HEK293T (cell line): ENCODE measurements around the gene KIF26B.
"Not testable (repeated sequence)": the region's sequence is repeated elsewhere in the genome, so short reads cannot be mapped to it uniquely, and the experiment has no call there.

Experiments
- CTCF ChIA-PET: fragments of 350-600 bp; formaldehyde crosslinking; extraction: SDS; loops from one replicate; lab custom pipeline; 2021; ENCODE audit warnings: antibody characterized with exemption, inconsistent platforms; lab: Yijun Ruan, JAX
- POLR2A ChIA-PET: fragments of 350-600 bp; formaldehyde crosslinking; extraction: SDS; loops from one replicate; lab custom pipeline; 2020; ENCODE audit warnings: antibody characterized with exemption, inconsistent platforms; lab: Yijun Ruan, JAX
- DNase-seq: peaks from one replicate; pipeline ENCODE4 v3.0.0; 2012; ENCODE audit warnings: mixed read lengths; ENCODE audit errors: extremely low spot score
- ARNT ChIP-seq: fragments of 450-650 bp; IDR thresholded peaks from 2 replicates; pipeline ENCODE4 v1.6.1; 2017; ENCODE audit warnings: mild to moderate bottlenecking
- BHLHE40 ChIP-seq: fragments of 450-650 bp; IDR thresholded peaks from 2 replicates; pipeline ENCODE4 v1.6.1; 2016; ENCODE audit warnings: mild to moderate bottlenecking, moderate library complexity, borderline replicate concordance
- CTBP1 ChIP-seq: fragments of 450-650 bp; IDR thresholded peaks from 2 replicates; pipeline ENCODE4 v1.6.1; 2016; ENCODE audit warnings: borderline replicate concordance
- ELF4 ChIP-seq: fragments of 450-650 bp; IDR thresholded peaks from 2 replicates; pipeline ENCODE4 v1.6.1; 2017; ENCODE audit warnings: antibody characterized with exemption
- FOXA1 ChIP-seq: fragments of 450-650 bp; IDR thresholded peaks from 2 replicates; pipeline ENCODE4 v1.6.1; 2016; ENCODE audit warnings: mild to moderate bottlenecking
- FOXK2 ChIP-seq: fragments of 450-650 bp; IDR thresholded peaks from 2 replicates; pipeline ENCODE4 v1.6.1; 2016; ENCODE audit warnings: mild to moderate bottlenecking
- FOXM1 ChIP-seq: fragments of 450-650 bp; IDR thresholded peaks from 2 replicates; pipeline ENCODE4 v1.6.1; 2017; ENCODE audit warnings: mild to moderate bottlenecking, borderline replicate concordance
- HDGF ChIP-seq: fragments of 450-650 bp; IDR thresholded peaks from 2 replicates; pipeline ENCODE4 v1.6.1; 2017; ENCODE audit warnings: antibody characterized with exemption, borderline replicate concordance
- L3MBTL2 ChIP-seq: fragments of 450-650 bp; conservative IDR thresholded peaks from 2 replicates; pipeline ENCODE4 v1.6.1; 2016; ENCODE audit warnings: mild to moderate bottlenecking
- LEF1 ChIP-seq: fragments of 450-650 bp; IDR thresholded peaks from 2 replicates; pipeline ENCODE4 v1.6.1; 2017; ENCODE audit warnings: mild to moderate bottlenecking, borderline replicate concordance
- NFRKB ChIP-seq: fragments of 450-650 bp; IDR thresholded peaks from 2 replicates; pipeline ENCODE4 v1.6.1; 2016; ENCODE audit warnings: mild to moderate bottlenecking, moderate library complexity
- SP1 ChIP-seq: fragments of 450-650 bp; IDR thresholded peaks from 2 replicates; pipeline ENCODE4 v1.6.1; 2017
- SUZ12 ChIP-seq: fragments of 450-650 bp; IDR thresholded peaks from 2 replicates; pipeline ENCODE4 v1.6.1; 2016; ENCODE audit warnings: mild to moderate bottlenecking
- TARDBP ChIP-seq: fragments of 450-650 bp; IDR thresholded peaks from 2 replicates; pipeline ENCODE4 v1.6.1; 2016
- ZNF384 ChIP-seq: fragments of 450-650 bp; IDR thresholded peaks from 2 replicates; pipeline ENCODE4 v1.6.1; 2016
- TF ChIP-seq, protein P1 (sequence below): fragments of 450-650 bp; IDR thresholded peaks from 2 replicates; pipeline ENCODE4 v1.6.1; 2016

The KIF26B gene

DNA sequence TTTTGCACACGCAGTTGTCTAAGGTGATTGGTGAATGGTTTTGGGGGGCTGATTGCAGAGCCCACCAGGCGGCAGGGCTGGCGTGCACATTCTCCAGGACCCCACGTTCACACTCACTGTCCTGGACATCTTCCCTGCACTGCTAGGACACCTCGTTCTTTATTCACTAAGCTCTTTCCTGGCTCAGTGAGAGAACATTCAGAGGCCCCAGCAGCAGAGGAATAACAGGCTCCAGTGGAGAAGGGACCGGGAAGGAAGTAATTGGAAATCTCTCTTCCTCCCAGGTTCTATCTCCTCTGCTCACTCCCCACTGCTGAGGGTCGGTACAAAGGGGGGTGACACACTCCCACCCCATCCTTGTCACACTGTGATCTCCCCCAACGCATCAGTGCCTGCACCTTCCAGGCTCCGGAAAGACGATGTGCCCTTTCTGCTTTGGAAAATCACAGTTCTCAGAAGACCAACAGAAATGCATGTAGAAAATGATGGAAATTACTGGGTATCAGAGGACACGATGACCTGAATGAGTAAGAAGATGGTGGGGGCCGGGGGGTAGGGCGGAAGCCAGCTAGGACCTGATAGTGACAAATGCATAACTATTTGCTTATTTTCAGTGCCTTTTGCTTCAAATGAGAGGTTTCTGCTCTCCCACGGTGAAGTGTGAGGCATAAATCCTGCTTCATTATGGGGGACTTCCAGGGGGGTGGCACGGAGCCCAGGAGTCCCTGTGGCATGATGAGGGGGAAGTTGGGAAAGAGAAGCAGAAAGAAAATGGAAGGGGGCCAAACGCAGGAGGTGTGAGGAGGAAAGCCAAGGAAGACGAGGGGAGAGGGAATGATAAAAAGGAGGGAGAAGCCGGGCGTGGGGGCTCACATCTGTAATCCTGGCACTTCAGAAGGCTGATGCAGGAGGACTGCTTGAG is 25.2 kb upstream of the KIF26B start:
- DNase-seq = no peak
- ChIA-PET CTCF (no interaction called here), POLR2A (no interaction called here)
- TF ChIP-seq ELF4 = no peak
- no peak for TF ChIP-seq CTBP1

DNA sequence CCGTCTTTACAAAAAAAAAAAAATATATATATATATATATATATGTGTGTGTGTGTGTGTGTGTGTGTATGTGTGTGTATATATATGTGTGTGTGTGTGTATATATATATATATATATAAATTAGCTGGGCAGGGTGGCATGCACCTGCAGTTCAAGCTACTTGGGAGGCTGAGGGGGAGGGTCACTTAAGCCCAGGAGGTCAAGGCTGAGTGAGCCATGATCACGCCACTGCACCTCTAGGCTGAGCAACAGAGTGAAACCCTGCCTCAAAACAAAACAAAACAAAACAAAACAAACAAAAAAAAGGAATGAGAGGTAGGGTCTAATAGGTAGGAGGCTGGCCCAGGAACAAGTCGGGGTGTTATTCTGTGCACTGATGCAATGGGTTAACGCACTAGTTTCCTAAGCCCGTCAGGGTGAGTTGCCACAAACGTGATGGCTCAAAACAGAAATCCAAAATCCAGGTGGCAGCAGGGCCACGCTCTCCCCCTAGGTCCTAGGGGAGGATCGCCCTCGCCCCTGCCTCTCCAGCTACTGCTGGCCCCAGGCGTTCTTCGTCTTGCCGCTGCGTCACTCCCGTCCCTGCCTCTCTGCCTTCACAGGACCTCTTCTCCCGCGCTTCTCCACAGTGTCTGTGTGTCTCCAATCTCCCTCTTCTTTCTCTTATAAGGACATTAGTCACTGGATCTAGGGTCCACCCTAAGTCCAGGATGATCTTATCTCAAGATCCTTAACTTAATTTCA is 24.3 kb upstream of the KIF26B start:
- DNase-seq, POLR2A ChIA-PET, CTCF ChIA-PET: not testable (repeated sequence)

DNA sequence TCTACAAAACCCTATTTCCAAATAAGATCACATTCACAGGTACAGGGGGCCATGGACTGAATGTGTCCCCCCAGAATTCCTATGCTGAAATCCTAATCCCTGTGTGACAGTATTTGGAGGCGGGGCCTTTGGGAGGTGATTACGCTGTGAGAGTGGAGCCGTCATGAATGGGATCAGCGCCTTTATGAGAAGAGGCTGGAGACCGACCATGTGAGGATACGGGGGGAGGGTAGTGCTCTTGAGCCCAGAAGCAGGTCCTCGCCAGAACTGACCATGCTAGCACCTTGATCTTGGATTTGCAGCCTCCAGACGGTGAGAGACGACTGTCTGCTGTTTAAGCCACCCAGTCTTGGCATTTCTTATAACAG is 23.8 kb upstream of the KIF26B start:
- no peak for DNase-seq
- ChIA-PET POLR2A (no interaction called here), CTCF (no interaction called here)
- TF ChIP-seq NFRKB (no peak), ELF4 (no peak), FOXM1 (no peak), FOXK2 (no peak), TARDBP (no peak), BHLHE40 (no peak), SUZ12 (no peak), FOXA1 (no peak), HDGF (no peak), ZNF384 (no peak), L3MBTL2 (no peak), CTBP1 (no peak), SP1 (no peak)
- TF ChIP-seq, protein P1, sequence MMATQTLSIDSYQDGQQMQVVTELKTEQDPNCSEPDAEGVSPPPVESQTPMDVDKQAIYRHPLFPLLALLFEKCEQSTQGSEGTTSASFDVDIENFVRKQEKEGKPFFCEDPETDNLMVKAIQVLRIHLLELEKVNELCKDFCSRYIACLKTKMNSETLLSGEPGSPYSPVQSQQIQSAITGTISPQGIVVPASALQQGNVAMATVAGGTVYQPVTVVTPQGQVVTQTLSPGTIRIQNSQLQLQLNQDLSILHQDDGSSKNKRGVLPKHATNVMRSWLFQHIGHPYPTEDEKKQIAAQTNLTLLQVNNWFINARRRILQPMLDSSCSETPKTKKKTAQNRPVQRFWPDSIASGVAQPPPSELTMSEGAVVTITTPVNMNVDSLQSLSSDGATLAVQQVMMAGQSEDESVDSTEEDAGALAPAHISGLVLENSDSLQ = no peak

DNA sequence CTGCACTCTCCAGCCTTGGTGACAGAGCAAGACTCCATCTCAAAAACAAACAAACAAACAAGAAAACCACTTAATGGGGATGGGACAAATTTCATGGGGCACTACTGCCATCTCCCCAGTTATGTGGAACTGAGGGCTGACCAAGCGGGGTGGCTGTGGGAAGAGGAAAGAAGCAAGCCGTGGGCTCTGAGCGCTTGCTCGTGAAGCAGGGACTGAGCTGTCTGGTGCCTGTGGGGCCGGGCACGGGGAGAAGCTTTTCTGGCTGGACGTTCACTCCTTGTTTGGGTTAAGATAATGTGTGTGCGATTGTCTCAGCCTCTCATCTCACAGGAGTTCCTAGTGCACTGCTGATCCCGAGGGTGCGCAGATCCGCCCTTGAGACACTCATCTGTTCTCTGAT is 22.0 kb upstream of the KIF26B start:
- POLR2A ChIA-PET = no interaction called here
- CTCF ChIA-PET = no interaction called here
- TF ChIP-seq CTBP1 (no peak), FOXK2 (no peak), LEF1 (no peak), BHLHE40 (no peak), TARDBP (no peak), ZNF384 (no peak), SP1 (no peak), FOXA1 (no peak), ARNT (no peak), FOXM1 (no peak), ELF4 (no peak), SUZ12 (no peak), NFRKB (no peak), HDGF (no peak), L3MBTL2 (no peak)
- TF ChIP-seq, protein P1 = no peak
- no peak for DNase-seq

DNA sequence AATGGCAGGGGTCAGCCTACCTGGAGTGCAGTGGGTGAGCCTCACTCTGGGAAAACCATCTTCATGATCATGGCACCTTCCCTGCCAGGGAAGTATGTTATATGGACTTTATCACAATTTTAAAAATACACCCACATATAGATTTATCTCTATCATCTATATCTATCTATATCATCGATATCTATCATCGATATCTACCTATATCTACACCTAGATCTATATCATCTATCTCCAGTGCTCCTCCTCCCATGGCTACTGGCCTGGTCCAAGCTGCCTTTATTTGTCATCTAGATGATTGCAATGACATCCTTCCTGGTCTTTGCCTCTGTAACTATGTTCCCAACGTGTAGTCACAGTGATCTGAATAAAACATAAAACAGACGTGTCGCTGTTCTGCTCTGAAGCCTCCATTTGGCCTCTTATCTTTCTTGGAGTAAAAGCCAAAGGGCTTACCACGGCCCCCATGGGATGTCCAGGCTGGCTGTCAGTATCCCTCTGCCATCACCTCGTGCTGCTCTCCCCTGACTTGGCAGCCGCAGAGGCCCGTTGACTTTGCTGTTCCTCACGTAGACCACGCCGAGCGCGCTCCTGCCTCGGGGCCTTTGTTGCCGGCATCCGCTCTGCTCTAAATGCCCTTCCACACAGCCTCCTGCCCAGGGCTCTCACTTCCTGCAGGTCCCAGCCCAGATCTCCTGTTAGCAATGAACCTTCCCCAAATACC is 20.6 kb upstream of the KIF26B start:
- CTCF ChIA-PET = no interaction called here
- TF ChIP-seq BHLHE40 (no peak), L3MBTL2 (no peak), ELF4 (no peak), HDGF (no peak), LEF1 (no peak), FOXM1 (no peak), TARDBP (no peak), ZNF384 (no peak), FOXK2 (no peak)
- TF ChIP-seq, protein P1 = no peak

More for the DNA sequence above, 20.6 kb upstream of the KIF26B start:
- POLR2A ChIA-PET = no interaction called here
- DNase-seq = no peak
